Stomach (tissue), 9 donors: Measurements from ENCODE around the gene UNC13B. TPM values are rescaled to one million over a fixed set of nuclear protein-coding genes. Genes with fewer than 3 reads are reported as not detected.

Experiments used
- DNase-seq, 2 donors: peaks; one replicate each; pipeline versions ENCODE4 v3.0.0 to v3.0.0-alpha.2; 2013 to 2019
- H3K27ac ChIP-seq, 5 donors: fragments of 200-600 bp in 4 of 5; sonication (generic) in 4 of 5; one replicate each; pipeline ENCODE4 v1.5.1; 2013 to 2019; ENCODE audit warnings: mild to moderate bottlenecking in 1 of 5, moderate library complexity in 1 of 5
- H3K27me3 ChIP-seq, 3 donors: fragments of 200-600 bp; sonication (generic); one replicate each; pipeline ENCODE4 v1.5.1; 2017 to 2019; ENCODE audit warnings: mixed run types in 1 of 3
- H3K36me3 ChIP-seq, 4 donors: fragments of 200-600 bp; sonication (generic); 1 replicate in 3 of 4; 2 replicates in 1 of 4; pipeline ENCODE4 v1.5.1; 2016 to 2019
- H3K4me1 ChIP-seq, 4 donors: fragments of 200-600 bp; sonication (generic); one replicate each; pipeline ENCODE4 v1.5.1; 2016 to 2019
- H3K4me3 ChIP-seq, 4 donors: fragments of 200-600 bp; sonication (generic) in 3 of 4; one replicate each; pipeline ENCODE4 v1.5.1; 2016 to 2019; ENCODE audit warnings: mild to moderate bottlenecking in 1 of 4
- H3K9me3 ChIP-seq, 4 donors: fragments of 200-600 bp; sonication (generic); one replicate each; pipeline ENCODE4 v1.5.1; 2016 to 2019
- EP300 ChIP-seq: sonication (generic); formaldehyde crosslinking; IDR thresholded peaks from one replicate; pipeline ENCODE4 v1.6.1; 2017; ENCODE audit warnings: antibody characterized with exemption
- POLR2A ChIP-seq, 4 donors: fragments of 450-650 bp; IDR thresholded peaks; one replicate each; pipeline ENCODE4 v1.6.1; 2016; ENCODE audit warnings: antibody characterized with exemption in 4 of 4, control low read depth in 2 of 4, mild to moderate bottlenecking in 1 of 4, moderate library complexity in 1 of 4
- POLR2AphosphoS5 ChIP-seq, 3 donors: sonication (generic); formaldehyde crosslinking; IDR thresholded peaks; one replicate each; pipeline ENCODE4 v1.6.1; 2016; ENCODE audit warnings: antibody characterized with exemption in 3 of 3
- WGBS, 5 donors: extraction: QIAGEN DNeasy Blood & Tissue Kit in 3 of 5; methylation state at CpG; one replicate each; pipeline versions ENCODE4 v1.1.5 to v1.1.7; 2013 to 2018; 5-methylcytosine and 5-hydroxymethylcytosine counted together
- intact Hi-C: fragments of 100-400 bp; cut with DNase I; formaldehyde crosslinking; loops from one replicate; pipeline ENCODE4 v1.15.1; 2023; ENCODE audit warnings: low total_unique reads
- polyA plus RNA-seq, 3 donors: library from polyadenylated mRNA; stranded (reverse); fragments of 200-250 nt; gene quantifications; one replicate each; pipeline ENCODE4 v1.2.3, GENCODE V29; 2013
- total RNA-seq, 5 donors: library from RNA; depleted of rRNA; stranded (reverse); fragments of >200 nt; gene quantifications; one replicate each; pipeline versions ENCODE4 v1.1.0 to v1.2.3, GENCODE V29; 2014 to 2016
- TF ChIP-seq, protein P1 (sequence below), 7 experiments: fragments of 450-650 bp in 4 of 7; fragments of 200-600 bp in 3 of 7; sonication (generic) in 3 of 7; IDR thresholded peaks; one replicate each; pipeline ENCODE4 v1.5.1; 2016 to 2019; ENCODE audit warnings: antibody characterized with exemption in 7 of 7, control low read depth in 2 of 7, mild to moderate bottlenecking in 1 of 7
- donor health status: healthy with polysubstance abuse.
- donor health status: Bipolar disorder and iron deficiency.
- donor health status: healthy.

The UNC13B gene
- total and polyA plus RNA-seq, 8 donors, result 8.9 to 68.7 (median 20.8) TPM

DNA sequence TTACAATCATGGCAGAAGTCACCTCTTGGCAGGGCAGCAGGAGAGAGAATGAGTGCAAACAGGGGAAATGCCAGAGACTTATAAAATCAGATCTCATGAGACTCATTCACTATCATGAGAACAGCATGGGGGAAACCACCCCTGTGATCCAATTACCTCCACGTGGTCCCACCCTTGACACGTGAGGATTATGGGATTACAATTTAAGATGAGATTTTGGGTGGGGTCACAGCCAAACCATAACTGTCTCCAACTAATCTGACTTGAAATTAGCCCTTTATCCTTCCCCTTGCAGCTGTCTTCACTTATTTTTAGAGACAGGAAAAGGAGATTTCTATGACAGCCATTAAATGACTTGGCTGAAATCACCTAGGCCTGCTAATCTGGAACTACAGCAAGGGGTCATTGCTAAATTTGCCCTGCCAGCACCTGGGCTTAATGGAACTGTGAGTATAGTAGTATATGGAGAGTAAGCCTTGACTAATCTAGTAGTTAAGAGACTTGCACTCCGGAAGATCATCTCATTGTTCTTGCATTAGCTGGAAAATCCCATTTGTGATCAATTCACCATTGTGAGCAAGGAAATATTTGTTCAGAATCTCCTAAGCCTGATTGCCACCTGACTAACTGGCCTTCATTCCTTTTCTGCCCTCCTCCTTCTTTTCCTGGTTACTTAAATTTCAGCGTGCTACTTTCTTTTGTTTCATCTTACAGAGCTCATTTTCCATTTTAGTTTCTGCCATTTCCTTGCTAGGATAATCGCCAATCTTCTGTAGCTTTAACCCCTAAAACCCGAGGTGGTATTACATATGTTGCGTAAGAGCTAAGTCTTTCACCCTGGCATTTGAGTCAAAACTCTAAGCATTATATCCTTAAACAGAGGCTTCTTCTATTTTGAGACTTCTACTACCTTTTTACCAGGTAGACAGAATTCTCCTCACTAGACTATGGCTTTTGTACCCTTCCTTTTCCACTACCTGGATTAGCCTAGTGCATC is 262.8 kb downstream of the UNC13B start:
- H3K9me3 ChIP-seq, result peaks cover 0 to 11% (median 4%) of the 10 kb centered on the region in 4 donors
- WGBS, 5 donors, result 68 to 84% (median 82%) methylated on average over 7 of the region's 7 CpGs
- peaks cover 0 to 13% (median 0%) of the 10 kb centered on the region in 4 donors for H3K4me1 ChIP-seq

DNA sequence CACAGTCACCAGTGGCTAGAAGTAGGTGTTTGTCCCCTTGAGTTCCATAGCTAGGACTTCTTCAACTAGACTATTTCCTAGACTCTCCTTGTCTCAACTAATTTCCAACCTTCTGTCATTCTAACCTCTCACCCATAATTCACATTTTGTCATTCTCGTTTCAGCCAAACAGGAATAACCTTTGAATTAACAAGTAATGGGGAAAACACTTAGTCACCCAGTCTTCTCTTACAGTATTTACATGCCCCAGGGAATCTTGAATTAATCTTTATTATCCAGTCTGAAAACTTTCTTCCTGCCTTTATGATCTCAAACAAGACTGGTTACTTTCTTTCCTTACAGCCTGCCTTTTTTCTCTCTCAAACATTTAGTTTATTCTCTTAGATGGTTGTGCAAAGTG is 264.8 kb downstream of the UNC13B start:
- Histone ChIP-seq H3K4me3 (no peak overlapping the region), H3K27me3 (no peaks in the 10 kb centered on the region), H3K9me3 (peaks cover 0 to 11% (median 4%) of the 10 kb centered on the region in 4 donors), H3K36me3 (no peaks in the 10 kb centered on the region), H3K4me1 (peaks cover 0 to 13% (median 0%) of the 10 kb centered on the region in 4 donors), H3K27ac (no peak overlapping the region)
- WGBS, 5 donors, result 23 to 41% (median 28%) methylated on average over 1 of the region's 1 CpG
- no peak for TF ChIP-seq EP300
- no peak for TF ChIP-seq POLR2A (IDR thresholded peaks at IDR 0.05)
- no peak for TF ChIP-seq POLR2AphosphoS5 (IDR thresholded peaks at IDR 0.05)
- TF ChIP-seq, protein P1, sequence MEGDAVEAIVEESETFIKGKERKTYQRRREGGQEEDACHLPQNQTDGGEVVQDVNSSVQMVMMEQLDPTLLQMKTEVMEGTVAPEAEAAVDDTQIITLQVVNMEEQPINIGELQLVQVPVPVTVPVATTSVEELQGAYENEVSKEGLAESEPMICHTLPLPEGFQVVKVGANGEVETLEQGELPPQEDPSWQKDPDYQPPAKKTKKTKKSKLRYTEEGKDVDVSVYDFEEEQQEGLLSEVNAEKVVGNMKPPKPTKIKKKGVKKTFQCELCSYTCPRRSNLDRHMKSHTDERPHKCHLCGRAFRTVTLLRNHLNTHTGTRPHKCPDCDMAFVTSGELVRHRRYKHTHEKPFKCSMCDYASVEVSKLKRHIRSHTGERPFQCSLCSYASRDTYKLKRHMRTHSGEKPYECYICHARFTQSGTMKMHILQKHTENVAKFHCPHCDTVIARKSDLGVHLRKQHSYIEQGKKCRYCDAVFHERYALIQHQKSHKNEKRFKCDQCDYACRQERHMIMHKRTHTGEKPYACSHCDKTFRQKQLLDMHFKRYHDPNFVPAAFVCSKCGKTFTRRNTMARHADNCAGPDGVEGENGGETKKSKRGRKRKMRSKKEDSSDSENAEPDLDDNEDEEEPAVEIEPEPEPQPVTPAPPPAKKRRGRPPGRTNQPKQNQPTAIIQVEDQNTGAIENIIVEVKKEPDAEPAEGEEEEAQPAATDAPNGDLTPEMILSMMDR (IDR thresholded peaks at IDR 0.05), result no peak
- intact Hi-C loops, result no loop called here
- peak in 1 of 2 donors; percentile 29 for DNase-seq

More for the DNA sequence above, 262.8 kb downstream of the UNC13B start:
- no peak overlapping the region for H3K27ac ChIP-seq
- no peak overlapping the region for H3K4me3 ChIP-seq
- DNase-seq, result no peak
- no peaks in the 10 kb centered on the region for H3K27me3 ChIP-seq
- no peaks in the 10 kb centered on the region for H3K36me3 ChIP-seq
- intact Hi-C loops, result no loop called here
- TF ChIP-seq EP300 (no peak), POLR2A (IDR thresholded peaks at IDR 0.05) (no peak), POLR2AphosphoS5 (IDR thresholded peaks at IDR 0.05) (no peak)
- TF ChIP-seq, protein P1 (IDR thresholded peaks at IDR 0.05), result no peak

DNA sequence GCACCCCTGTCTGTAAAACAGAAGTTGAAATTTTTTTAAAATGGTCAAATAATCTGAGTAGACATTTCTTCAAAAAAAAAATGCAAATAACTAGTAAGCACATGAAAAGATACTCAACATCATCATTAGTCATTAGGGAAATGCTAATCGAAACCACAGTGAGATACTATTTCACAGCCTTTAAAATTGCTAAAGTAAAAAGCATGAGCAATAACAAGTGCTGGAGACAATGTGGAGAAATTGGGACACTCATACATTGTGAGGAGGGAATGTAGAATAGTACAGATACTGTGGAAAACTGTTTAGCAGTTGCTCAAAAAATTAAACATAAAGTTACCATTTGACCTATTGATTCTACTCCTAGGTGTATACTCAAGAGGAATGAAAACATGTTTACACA is 269.7 kb downstream of the UNC13B start:
- no peaks in the 10 kb centered on the region for H3K36me3 ChIP-seq
- H3K4me3 ChIP-seq, result no peak overlapping the region
- intact Hi-C loops, result no loop called here
- no peak for DNase-seq
- no peaks in the 10 kb centered on the region for H3K4me1 ChIP-seq
- no peaks in the 10 kb centered on the region for H3K27me3 ChIP-seq
- TF ChIP-seq POLR2A (IDR thresholded peaks at IDR 0.05) (no peak), EP300 (no peak)
- TF ChIP-seq, protein P1 (IDR thresholded peaks at IDR 0.05), result no peak
- H3K9me3 ChIP-seq, result peaks cover 0 to 11% (median 4%) of the 10 kb centered on the region in 4 donors
- 87 to 98% (median 93%) methylated on average over 1 of the region's 1 CpG for WGBS, 5 donors
- no peak overlapping the region for H3K27ac ChIP-seq

DNA sequence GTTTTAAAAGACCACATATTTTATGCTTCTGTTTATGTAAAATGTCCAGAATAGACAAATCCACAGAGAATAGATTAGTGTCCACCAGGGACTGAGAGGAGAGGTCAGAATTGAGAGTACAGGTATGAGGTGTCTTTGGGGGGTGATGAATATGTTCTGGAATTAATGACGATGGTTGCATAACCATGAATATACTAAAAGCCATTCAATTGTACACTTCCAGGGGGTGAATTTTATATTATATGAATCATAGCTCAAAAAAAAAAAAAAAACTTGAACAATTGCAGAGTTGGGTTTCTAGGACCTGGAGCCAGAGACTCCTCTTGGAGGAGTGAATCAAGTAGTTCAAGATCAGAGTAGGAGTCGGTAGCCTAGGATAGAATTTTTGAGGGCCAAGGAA is 270.3 kb downstream of the UNC13B start:
- Histone ChIP-seq H3K9me3 (peaks cover 0 to 11% (median 4%) of the 10 kb centered on the region in 4 donors), H3K27me3 (no peaks in the 10 kb centered on the region), H3K36me3 (no peaks in the 10 kb centered on the region), H3K27ac (no peak overlapping the region), H3K4me3 (no peak overlapping the region), H3K4me1 (no peaks in the 10 kb centered on the region)
- no peak for DNase-seq
- WGBS, 5 donors, result 87 to 98% (median 89%) methylated on average over 2 of the region's 2 CpGs
- intact Hi-C loops, result no loop called here
- no peak for TF ChIP-seq POLR2A (IDR thresholded peaks at IDR 0.05)
- no peak for TF ChIP-seq POLR2AphosphoS5 (IDR thresholded peaks at IDR 0.05)
- no peak for TF ChIP-seq EP300
- TF ChIP-seq, protein P1 (IDR thresholded peaks at IDR 0.05), result no peak
